ENCODE results near the gene BRAP. TPM values are rescaled to one million over a fixed set of nuclear protein-coding genes. Genes with fewer than 3 reads are reported as not detected.
"Not testable (repeated sequence)": the region's sequence is repeated elsewhere in the genome, so short reads cannot be mapped to it uniquely, and the experiment has no call there.

The BRAP gene
- total RNA-seq, 2 experiments from 2014 or later: 14.2 to 19.7 TPM

DNA sequence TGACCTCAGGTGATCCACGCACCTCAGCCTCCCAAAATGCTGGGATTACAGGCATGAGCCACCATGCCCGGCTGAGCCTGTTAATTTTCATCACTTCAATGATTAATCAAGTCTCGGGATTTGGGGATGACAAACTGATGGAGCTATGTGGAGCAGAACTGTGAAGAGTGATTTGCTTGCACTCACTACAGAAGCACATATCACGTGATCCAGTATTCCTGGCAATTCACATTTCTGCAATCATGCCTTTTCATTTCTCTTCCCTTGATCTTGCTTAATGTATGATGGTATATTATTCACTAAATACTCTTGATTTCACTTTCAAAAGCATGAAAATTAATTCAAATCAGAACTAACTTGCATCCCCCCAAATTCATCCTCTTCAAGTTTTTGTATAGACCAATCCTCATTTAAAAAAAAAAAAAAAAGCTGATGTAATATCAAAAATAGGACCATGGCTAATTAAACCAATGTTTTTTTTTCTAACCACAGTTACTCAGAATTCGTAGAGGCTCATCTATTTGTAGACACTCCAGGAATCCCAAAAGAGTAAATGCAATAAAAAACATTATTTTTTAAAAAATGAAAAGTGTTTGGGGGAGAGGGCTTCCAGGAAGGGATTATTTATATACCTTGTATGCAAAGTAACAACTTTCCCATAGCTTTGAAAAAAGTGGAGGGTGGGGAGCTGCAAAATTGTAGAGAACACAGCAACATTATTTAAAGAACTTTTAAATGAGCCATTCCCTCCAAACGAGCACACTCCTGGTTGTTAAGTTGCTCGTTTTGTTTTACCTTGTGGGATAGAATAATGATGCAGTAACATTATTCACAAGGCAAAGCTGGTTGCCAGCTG lies 79.6 kb downstream of the BRAP start:
- POLR2A ChIA-PET: interaction anchor here (0.7 to 0.9 kb wide), 3 partner anchors 13 to 648 kb away, joined by 3 to 9 read pairs (median 3); no protein-coding TSS in a partner anchor
- CTCF ChIA-PET (ENCODE audit: unreplicated experiment): no interaction called here
- no peak for TF ChIP-seq EZH2phosphoT487 (IDR thresholded peaks at IDR 0.05; ENCODE audit: borderline replicate concordance, low read depth, low read length)
- TF ChIP-seq CTCF (conservative IDR thresholded peaks at IDR 0.05; ENCODE audit: low read length): no peak
- no peak overlapping the region for H3K4me3 ChIP-seq (ENCODE audit: low read depth, low read length, poor library complexity, severe bottlenecking)
- H2AFZ ChIP-seq (ENCODE audit: low read length): no peak overlapping the region
- no TSS peak for BruUV-seq (replicated peaks)
- H3K36me3 ChIP-seq (ENCODE audit: insufficient read depth, low read length): no peaks in the 10 kb centered on the region
- H3K4me2 ChIP-seq (ENCODE audit: low read length): no peak overlapping the region
- H3K9me2 ChIP-seq (ENCODE audit: insufficient read depth, low read length): no peaks in the 10 kb centered on the region
- no peaks in the 10 kb centered on the region for H4K20me1 ChIP-seq (ENCODE audit: insufficient read depth, low read length)
- no peaks in the 10 kb centered on the region for H3K79me2 ChIP-seq (ENCODE audit: insufficient read depth, low read depth, low read length)
- H3K27ac ChIP-seq (ENCODE audit: low read depth, low read length, poor library complexity, severe bottlenecking): no peak overlapping the region
- H3K4me1 ChIP-seq (ENCODE audit: insufficient read depth, low read length, poor library complexity, severe bottlenecking): no peaks in the 10 kb centered on the region
- 0 out of 2 replicates have a peak, but pooled peaks cover 3% of the 10 kb centered on the region for H3K9me3 ChIP-seq (ENCODE audit: low read length)
- intact Hi-C loops (cut with micrococcal nuclease; ENCODE audit: unreplicated experiment): no loop called here
- DNase-seq (ENCODE audit: low spot score): no peak

GRCh38 chr12:111602857-111603256 lies 82.9 kb downstream of the BRAP start:
- H2AFZ ChIP-seq (ENCODE audit: low read length); H3K36me3 ChIP-seq (ENCODE audit: insufficient read depth, low read length); intact Hi-C loops (cut with micrococcal nuclease; ENCODE audit: unreplicated experiment); POLR2A ChIA-PET; H3K4me3 ChIP-seq (ENCODE audit: low read depth, low read length, poor library complexity, severe bottlenecking); H3K9me2 ChIP-seq (ENCODE audit: insufficient read depth, low read length); H3K4me1 ChIP-seq (ENCODE audit: insufficient read depth, low read length, poor library complexity, severe bottlenecking); H3K4me2 ChIP-seq (ENCODE audit: low read length); H4K20me1 ChIP-seq (ENCODE audit: insufficient read depth, low read length); CTCF ChIA-PET (ENCODE audit: unreplicated experiment); H3K9me3 ChIP-seq (ENCODE audit: low read length); DNase-seq (ENCODE audit: low spot score); BruUV-seq (replicated peaks); H3K27ac ChIP-seq (ENCODE audit: low read depth, low read length, poor library complexity, severe bottlenecking); H3K79me2 ChIP-seq (ENCODE audit: insufficient read depth, low read depth, low read length): not testable (repeated sequence)

- H3K36me3 ChIP-seq (ENCODE audit: insufficient read depth, low read length): no peaks in the 10 kb centered on the region
- intact Hi-C loops (cut with micrococcal nuclease; ENCODE audit: unreplicated experiment): no loop called here
- H3K9me3 ChIP-seq (ENCODE audit: low read length): 0 out of 2 replicates have a peak, but pooled peaks cover 3% of the 10 kb centered on the region
- no peak overlapping the region for H3K4me3 ChIP-seq (ENCODE audit: low read depth, low read length, poor library complexity, severe bottlenecking)
- peaks cover 15% of the 10 kb centered on the region; the same call in 1 of the 2 replicates for H3K79me2 ChIP-seq (ENCODE audit: insufficient read depth, low read depth, low read length)
- CTCF ChIA-PET (ENCODE audit: unreplicated experiment): no interaction called here
- no peak for DNase-seq (ENCODE audit: low spot score)
- no peak overlapping the region for H3K27ac ChIP-seq (ENCODE audit: low read depth, low read length, poor library complexity, severe bottlenecking)
- no peak overlapping the region for H3K4me2 ChIP-seq (ENCODE audit: low read length)
- TF ChIP-seq CTCF (conservative IDR thresholded peaks at IDR 0.05; ENCODE audit: low read length): no peak
- TF ChIP-seq EZH2phosphoT487 (IDR thresholded peaks at IDR 0.05; ENCODE audit: borderline replicate concordance, low read depth, low read length): no peak
- peaks cover 4% of the 10 kb centered on the region for H3K4me1 ChIP-seq (ENCODE audit: insufficient read depth, low read length, poor library complexity, severe bottlenecking)
- no peaks in the 10 kb centered on the region for H3K9me2 ChIP-seq (ENCODE audit: insufficient read depth, low read length)
- POLR2A ChIA-PET: no interaction called here
- no peak overlapping the region for H2AFZ ChIP-seq (ENCODE audit: low read length)
- BruUV-seq (replicated peaks): no TSS peak
- no peaks in the 10 kb centered on the region for H4K20me1 ChIP-seq (ENCODE audit: insufficient read depth, low read length)
Measured at GRCh38 chr12:111602348-111602747, 83.4 kb downstream of the BRAP start.

- DNase-seq (ENCODE audit: low spot score); H2AFZ ChIP-seq (ENCODE audit: low read length); H3K36me3 ChIP-seq (ENCODE audit: insufficient read depth, low read length); BruUV-seq (replicated peaks); H4K20me1 ChIP-seq (ENCODE audit: insufficient read depth, low read length); H3K9me2 ChIP-seq (ENCODE audit: insufficient read depth, low read length); H3K9me3 ChIP-seq (ENCODE audit: low read length); CTCF ChIA-PET (ENCODE audit: unreplicated experiment); H3K27ac ChIP-seq (ENCODE audit: low read depth, low read length, poor library complexity, severe bottlenecking); H3K4me2 ChIP-seq (ENCODE audit: low read length); H3K4me3 ChIP-seq (ENCODE audit: low read depth, low read length, poor library complexity, severe bottlenecking); intact Hi-C loops (cut with micrococcal nuclease; ENCODE audit: unreplicated experiment): not testable (repeated sequence)
- peaks cover 29% of the 10 kb centered on the region for H3K79me2 ChIP-seq (ENCODE audit: insufficient read depth, low read depth, low read length)
- H3K4me1 ChIP-seq (ENCODE audit: insufficient read depth, low read length, poor library complexity, severe bottlenecking): peaks cover 14% of the 10 kb centered on the region
- POLR2A ChIA-PET: interaction anchor here (0.5 kb wide), 1 partner anchor 23 kb away, joined by 5 read pairs; no protein-coding TSS in a partner anchor
Measured at GRCh38 chr12:111600986-111601385, 84.8 kb downstream of the BRAP start.

Measured in OCI-LY7 (cell line).